Calu3 (cell line): Measurements from ENCODE around the gene LSAMP. TPM values are rescaled to one million over a fixed set of nuclear protein-coding genes. Genes with fewer than 3 reads are reported as not detected.

Source experiments
- BruUV-seq: library from RNA; stranded (reverse); fragments of 400-500 nt; replicated peaks from 2 replicates; lab custom pipeline; 2021; lab: Mats Ljungman, UMichigan
- CTCF ChIA-PET: fragments of 300-600 bp; sonication (Branson Sonifier 250); formaldehyde crosslinking; loops from one replicate; lab custom pipeline; 2022; ENCODE audit warnings: antibody characterized with exemption; lab: Charles Lee
- DNase-seq: peaks from one replicate; pipeline ENCODE4 v3.0.0; 2022
- H3K27ac Mint-ChIP-seq: one replicate; pipeline ENCODE4 v1.8.0; 2022; ENCODE audit warnings: mixed read lengths; ENCODE audit not compliant: unreplicated experiment
- H3K27me3 Mint-ChIP-seq: one replicate; pipeline ENCODE4 v1.8.0; 2022; ENCODE audit warnings: mixed read lengths; ENCODE audit not compliant: unreplicated experiment
- H3K36me3 Mint-ChIP-seq: one replicate; pipeline ENCODE4 v1.8.0; 2022; ENCODE audit warnings: mild to moderate bottlenecking, moderate library complexity, mixed read lengths; ENCODE audit not compliant: insufficient read depth, unreplicated experiment
- H3K4me1 Mint-ChIP-seq: one replicate; pipeline ENCODE4 v1.8.0; 2022; ENCODE audit warnings: mild to moderate bottlenecking, low read depth, mixed read lengths; ENCODE audit not compliant: unreplicated experiment
- H3K4me3 Mint-ChIP-seq: one replicate; pipeline ENCODE4 v1.8.0; 2022; ENCODE audit warnings: mild to moderate bottlenecking, low read depth, moderate library complexity, mixed read lengths; ENCODE audit not compliant: unreplicated experiment
- H3K9me3 Mint-ChIP-seq: one replicate; pipeline ENCODE4 v1.8.0; 2022; ENCODE audit warnings: low read depth, mixed read lengths; ENCODE audit not compliant: unreplicated experiment
- CTCF ChIP-seq: fragments of 200-600 bp; IDR thresholded peaks from one replicate; pipeline ENCODE4 v1.8.0; 2022; ENCODE audit warnings: antibody characterized with exemption; ENCODE audit not compliant: unreplicated experiment
- intact Hi-C: fragments of 100-400 bp; cut with micrococcal nuclease; formaldehyde crosslinking; loops from one replicate; pipeline ENCODE4 v1.10.0; 2022; ENCODE audit not compliant: unreplicated experiment
- total RNA-seq: library from RNA; stranded (reverse); gene quantifications from 2 replicates; pipeline ENCODE4 v1.2.3, GENCODE V29; 2022

The LSAMP gene
- total RNA-seq, 1 experiment from 2014 or later: 0.90 TPM

GRCh38 chr3:116423945-116424344 lies 21.3 kb downstream of the LSAMP start:
- no peaks in the 10 kb centered on the region for H3K9me3 Mint-ChIP-seq
- intact Hi-C loops: loop anchor here (2.0 kb wide), 1 partner anchor 19 kb away; no protein-coding TSS in a partner anchor
- DNase-seq: no peak
- CTCF ChIA-PET: interaction anchor here (1.0 to 1.1 kb wide), 2 partner anchors 9 to 30 kb away, joined by 3 to 4 read pairs; no protein-coding TSS in a partner anchor
- peaks cover 31% of the 10 kb centered on the region for H3K4me1 Mint-ChIP-seq
- peaks cover 18% of the 10 kb centered on the region for H3K36me3 Mint-ChIP-seq
- H3K27me3 Mint-ChIP-seq: no peaks in the 10 kb centered on the region
- no peak for TF ChIP-seq CTCF
- peak overlapping the region; percentile 44 for H3K4me3 Mint-ChIP-seq
- peak overlapping the region; percentile 93 for H3K27ac Mint-ChIP-seq
- BruUV-seq: no TSS peak

DNA sequence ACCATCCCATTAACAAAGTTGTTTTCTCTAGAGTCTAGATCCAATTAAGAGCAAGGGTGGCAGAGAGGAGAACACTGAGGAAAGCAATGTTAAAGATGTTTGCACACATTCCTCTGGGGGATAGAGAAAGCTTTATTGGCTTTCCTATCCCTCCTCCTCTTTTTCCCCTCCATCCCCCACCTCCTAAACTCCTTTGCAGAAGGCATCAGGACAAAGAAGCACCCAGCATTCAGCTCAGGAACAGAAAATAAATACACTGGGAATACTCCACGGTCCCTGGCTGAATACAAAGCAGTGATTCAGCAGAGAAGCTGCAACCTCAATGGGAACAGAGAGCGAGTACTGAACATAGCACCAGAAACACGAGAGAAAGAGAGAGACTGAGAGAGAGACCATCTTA lies 21.9 kb downstream of the LSAMP start:
- H3K4me1 Mint-ChIP-seq: peaks cover 27% of the 10 kb centered on the region
- CTCF ChIA-PET: interaction anchor here (1.1 kb wide), 1 partner anchor 9 kb away, joined by 4 read pairs; no protein-coding TSS in a partner anchor
- H3K9me3 Mint-ChIP-seq: no peaks in the 10 kb centered on the region
- DNase-seq: no peak
- H3K4me3 Mint-ChIP-seq: peak overlapping the region; percentile 44
- peaks cover 18% of the 10 kb centered on the region for H3K36me3 Mint-ChIP-seq
- peak overlapping the region; percentile 93 for H3K27ac Mint-ChIP-seq
- no peak for TF ChIP-seq CTCF
- intact Hi-C loops: no loop called here
- BruUV-seq: no TSS peak
- H3K27me3 Mint-ChIP-seq: no peaks in the 10 kb centered on the region

DNA sequence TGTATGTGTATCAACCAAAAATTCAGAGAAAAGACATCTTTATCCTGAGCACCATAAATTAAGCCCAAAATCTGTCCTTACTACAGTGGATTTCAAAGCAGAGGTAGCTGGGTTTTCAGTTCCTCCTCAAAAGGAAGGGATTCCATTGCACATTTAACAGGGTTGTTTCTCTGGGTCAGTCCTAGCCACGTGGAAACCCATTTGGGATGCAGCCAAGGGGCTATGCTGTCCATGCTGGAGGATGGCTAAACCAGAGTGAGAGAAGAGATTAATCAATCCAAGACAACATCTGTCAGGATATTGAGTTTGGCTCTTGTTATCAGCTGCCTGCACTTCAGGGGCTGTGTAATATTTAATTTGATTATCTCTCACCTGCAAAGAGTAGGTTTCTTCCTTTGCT lies 28.1 kb downstream of the LSAMP start:
- H3K27me3 Mint-ChIP-seq: no peaks in the 10 kb centered on the region
- intact Hi-C loops: no loop called here
- no peak overlapping the region for H3K4me3 Mint-ChIP-seq
- no peak overlapping the region for H3K27ac Mint-ChIP-seq
- DNase-seq: no peak
- no peaks in the 10 kb centered on the region for H3K9me3 Mint-ChIP-seq
- no peaks in the 10 kb centered on the region for H3K36me3 Mint-ChIP-seq
- H3K4me1 Mint-ChIP-seq: no peaks in the 10 kb centered on the region
- CTCF ChIA-PET: no interaction called here
- TF ChIP-seq CTCF: no peak
- BruUV-seq: no TSS peak

- intact Hi-C loops: no loop called here
- Mint-ChIP-seq H3K36me3 (no peaks in the 10 kb centered on the region), H3K27ac (no peak overlapping the region), H3K27me3 (no peaks in the 10 kb centered on the region), H3K4me3 (no peak overlapping the region), H3K9me3 (no peaks in the 10 kb centered on the region), H3K4me1 (no peaks in the 10 kb centered on the region)
- CTCF ChIA-PET: no interaction called here
- DNase-seq: no peak
- TF ChIP-seq CTCF: no peak
- no TSS peak for BruUV-seq
These were observed 32.0 kb downstream of the LSAMP start for GRCh38 chr3:116413319-116413718.
